ENCODE results near the gene SLC8A2. TPM values are rescaled to one million over a fixed set of nuclear protein-coding genes. Genes with fewer than 3 reads are reported as not detected.

Gene SLC8A2
- total and polyA plus RNA-seq, 2 experiments from 2014 or later: 0.86 to 10.0 TPM

- 0 out of 2 replicates have a peak, but pooled peaks cover 3% of the 10 kb centered on the region for H3F3A ChIP-seq (replicated peaks; ENCODE audit: low read depth)
- no peaks in the 10 kb centered on the region for H4K20me1 ChIP-seq (replicated peaks; ENCODE audit: insufficient read depth)
- no peaks in the 10 kb centered on the region for H3K27me3 ChIP-seq (ENCODE audit: insufficient read depth)
- no peak overlapping the region for H3K4me3 ChIP-seq
- peak overlapping the region; percentile 81; the same call in 1 of the 2 replicates for H3K27ac Mint-ChIP-seq
- ATAC-seq (no peak), DNase-seq (ENCODE audit: low spot score) (no peak)
- H3K9me3 Mint-ChIP-seq: no peaks in the 10 kb centered on the region
- H3K4me1 Mint-ChIP-seq: peaks cover 36% of the 10 kb centered on the region
- H2AFZ ChIP-seq: no peak overlapping the region
- H3K27me3 Mint-ChIP-seq (ENCODE audit: insufficient read depth, low read depth, poor library complexity): peaks cover 21% of the 10 kb centered on the region
- peaks cover 14% of the 10 kb centered on the region for H3K4me1 ChIP-seq (ENCODE audit: insufficient read depth)
- 0 out of 2 replicates have a peak, but pooled peaks cover 4% of the 10 kb centered on the region for H3K79me2 ChIP-seq (replicated peaks; ENCODE audit: insufficient read depth)
- no peaks in the 10 kb centered on the region for H3K9me2 ChIP-seq (ENCODE audit: insufficient read depth)
- no peak overlapping the region for H3K4me3 Mint-ChIP-seq
- no peak overlapping the region for H3K27ac ChIP-seq (ENCODE audit: low read depth)
- TF ChIP-seq CREB1 (CRISPR knock-in tag; IDR thresholded peaks at IDR 0.05; ENCODE audit: low read depth): no peak
- no peak for TF ChIP-seq EZH2phosphoT487 (IDR thresholded peaks at IDR 0.05; ENCODE audit: unreplicated experiment)
- TF ChIP-seq ZNF331 (CRISPR knock-in tag; IDR thresholded peaks at IDR 0.05; ENCODE audit: low read depth): no peak
- TF ChIP-seq EZH2 (IDR thresholded peaks at IDR 0.05; ENCODE audit: low read depth, unreplicated experiment): no peak
- TF ChIP-seq, protein P1, sequence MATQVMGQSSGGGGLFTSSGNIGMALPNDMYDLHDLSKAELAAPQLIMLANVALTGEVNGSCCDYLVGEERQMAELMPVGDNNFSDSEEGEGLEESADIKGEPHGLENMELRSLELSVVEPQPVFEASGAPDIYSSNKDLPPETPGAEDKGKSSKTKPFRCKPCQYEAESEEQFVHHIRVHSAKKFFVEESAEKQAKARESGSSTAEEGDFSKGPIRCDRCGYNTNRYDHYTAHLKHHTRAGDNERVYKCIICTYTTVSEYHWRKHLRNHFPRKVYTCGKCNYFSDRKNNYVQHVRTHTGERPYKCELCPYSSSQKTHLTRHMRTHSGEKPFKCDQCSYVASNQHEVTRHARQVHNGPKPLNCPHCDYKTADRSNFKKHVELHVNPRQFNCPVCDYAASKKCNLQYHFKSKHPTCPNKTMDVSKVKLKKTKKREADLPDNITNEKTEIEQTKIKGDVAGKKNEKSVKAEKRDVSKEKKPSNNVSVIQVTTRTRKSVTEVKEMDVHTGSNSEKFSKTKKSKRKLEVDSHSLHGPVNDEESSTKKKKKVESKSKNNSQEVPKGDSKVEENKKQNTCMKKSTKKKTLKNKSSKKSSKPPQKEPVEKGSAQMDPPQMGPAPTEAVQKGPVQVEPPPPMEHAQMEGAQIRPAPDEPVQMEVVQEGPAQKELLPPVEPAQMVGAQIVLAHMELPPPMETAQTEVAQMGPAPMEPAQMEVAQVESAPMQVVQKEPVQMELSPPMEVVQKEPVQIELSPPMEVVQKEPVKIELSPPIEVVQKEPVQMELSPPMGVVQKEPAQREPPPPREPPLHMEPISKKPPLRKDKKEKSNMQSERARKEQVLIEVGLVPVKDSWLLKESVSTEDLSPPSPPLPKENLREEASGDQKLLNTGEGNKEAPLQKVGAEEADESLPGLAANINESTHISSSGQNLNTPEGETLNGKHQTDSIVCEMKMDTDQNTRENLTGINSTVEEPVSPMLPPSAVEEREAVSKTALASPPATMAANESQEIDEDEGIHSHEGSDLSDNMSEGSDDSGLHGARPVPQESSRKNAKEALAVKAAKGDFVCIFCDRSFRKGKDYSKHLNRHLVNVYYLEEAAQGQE (IDR thresholded peaks at IDR 0.05; ENCODE audit: unreplicated experiment): no peak
- TF ChIP-seq ZNF114 (CRISPR knock-in tag; IDR thresholded peaks at IDR 0.05): no peak
- TF ChIP-seq ZNF462 (CRISPR knock-in tag; IDR thresholded peaks at IDR 0.05): no peak
- no peak for TF ChIP-seq POLR2AphosphoS5 (IDR thresholded peaks at IDR 0.05; ENCODE audit: low read depth)
- TF ChIP-seq, protein P2, sequence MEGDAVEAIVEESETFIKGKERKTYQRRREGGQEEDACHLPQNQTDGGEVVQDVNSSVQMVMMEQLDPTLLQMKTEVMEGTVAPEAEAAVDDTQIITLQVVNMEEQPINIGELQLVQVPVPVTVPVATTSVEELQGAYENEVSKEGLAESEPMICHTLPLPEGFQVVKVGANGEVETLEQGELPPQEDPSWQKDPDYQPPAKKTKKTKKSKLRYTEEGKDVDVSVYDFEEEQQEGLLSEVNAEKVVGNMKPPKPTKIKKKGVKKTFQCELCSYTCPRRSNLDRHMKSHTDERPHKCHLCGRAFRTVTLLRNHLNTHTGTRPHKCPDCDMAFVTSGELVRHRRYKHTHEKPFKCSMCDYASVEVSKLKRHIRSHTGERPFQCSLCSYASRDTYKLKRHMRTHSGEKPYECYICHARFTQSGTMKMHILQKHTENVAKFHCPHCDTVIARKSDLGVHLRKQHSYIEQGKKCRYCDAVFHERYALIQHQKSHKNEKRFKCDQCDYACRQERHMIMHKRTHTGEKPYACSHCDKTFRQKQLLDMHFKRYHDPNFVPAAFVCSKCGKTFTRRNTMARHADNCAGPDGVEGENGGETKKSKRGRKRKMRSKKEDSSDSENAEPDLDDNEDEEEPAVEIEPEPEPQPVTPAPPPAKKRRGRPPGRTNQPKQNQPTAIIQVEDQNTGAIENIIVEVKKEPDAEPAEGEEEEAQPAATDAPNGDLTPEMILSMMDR (conservative IDR thresholded peaks at IDR 0.05; ENCODE audit: low read depth in 2 of 2): no peak
- TF ChIP-seq STAT1 (IDR thresholded peaks at IDR 0.05; ENCODE audit: unreplicated experiment): no peak
- no peak for TF ChIP-seq NANOG (IDR thresholded peaks at IDR 0.05; ENCODE audit: borderline replicate concordance)
- no peak for TF ChIP-seq JUNB (IDR thresholded peaks at IDR 0.05; ENCODE audit: unreplicated experiment)
- TF ChIP-seq, protein P3, sequence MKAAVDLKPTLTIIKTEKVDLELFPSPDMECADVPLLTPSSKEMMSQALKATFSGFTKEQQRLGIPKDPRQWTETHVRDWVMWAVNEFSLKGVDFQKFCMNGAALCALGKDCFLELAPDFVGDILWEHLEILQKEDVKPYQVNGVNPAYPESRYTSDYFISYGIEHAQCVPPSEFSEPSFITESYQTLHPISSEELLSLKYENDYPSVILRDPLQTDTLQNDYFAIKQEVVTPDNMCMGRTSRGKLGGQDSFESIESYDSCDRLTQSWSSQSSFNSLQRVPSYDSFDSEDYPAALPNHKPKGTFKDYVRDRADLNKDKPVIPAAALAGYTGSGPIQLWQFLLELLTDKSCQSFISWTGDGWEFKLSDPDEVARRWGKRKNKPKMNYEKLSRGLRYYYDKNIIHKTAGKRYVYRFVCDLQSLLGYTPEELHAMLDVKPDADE (IDR thresholded peaks at IDR 0.05): no peak
- no peaks in the 10 kb centered on the region for H3K36me3 ChIP-seq (ENCODE audit: insufficient read depth)
- H3K36me3 Mint-ChIP-seq (ENCODE audit: low read depth): peaks cover 9% of the 10 kb centered on the region; the same call in 2 of the 3 replicates
- no peak overlapping the region for H3K4me2 ChIP-seq
Measured at GRCh38 chr19:47497050-47497766, 25.5 kb upstream of the SLC8A2 start.
